HG02970 (cell line): Measurements from ENCODE around the gene COPE.

Source experiments
- ATAC-seq: cut with Tn5 transposase; IDR thresholded peaks from one replicate; pipeline ENCODE4 v1.9.1; 2021; ENCODE audit warnings: mild to moderate bottlenecking, moderate library complexity, moderate number of reproducible peaks; ENCODE audit not compliant: unreplicated experiment, low FRiP score

Gene COPE

DNA sequence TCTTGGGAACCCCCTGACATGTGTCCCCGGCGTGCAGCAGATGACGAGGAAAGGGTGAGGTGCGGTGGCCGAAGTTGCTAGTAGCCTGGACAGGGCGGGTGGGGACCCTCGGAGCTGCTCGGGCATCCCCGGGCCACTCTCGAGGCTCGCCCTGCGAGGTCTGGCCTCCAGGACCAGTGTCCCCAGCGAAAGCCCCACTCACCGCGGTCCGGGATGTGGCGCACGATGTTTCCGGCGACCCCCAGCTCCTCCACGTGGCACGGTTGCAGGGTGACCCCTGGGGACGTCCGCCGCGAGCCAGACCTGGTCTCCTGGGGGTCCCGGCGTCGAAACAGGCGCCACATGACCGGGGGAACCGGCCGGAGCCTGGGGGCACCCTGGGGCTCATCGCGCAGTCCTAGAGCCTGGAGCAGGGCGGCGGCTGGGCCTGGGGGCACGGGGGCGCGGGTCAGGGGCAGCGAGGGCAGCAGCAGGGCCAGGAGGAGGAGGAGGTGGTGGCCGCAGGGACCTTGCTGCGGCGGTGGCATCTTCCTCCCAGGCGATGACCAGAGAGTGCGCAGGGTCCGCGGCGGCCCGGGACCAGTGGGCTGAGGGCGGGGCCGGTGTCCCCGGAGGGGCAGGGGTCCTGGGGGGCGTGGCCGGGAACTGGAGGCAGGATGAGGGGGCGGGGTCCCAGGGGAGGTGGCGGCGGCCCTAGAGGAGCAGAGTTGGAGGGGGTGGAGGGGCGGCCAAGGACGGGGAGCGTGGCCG is 49.2 kb downstream of the COPE start:
- no peak for ATAC-seq

DNA sequence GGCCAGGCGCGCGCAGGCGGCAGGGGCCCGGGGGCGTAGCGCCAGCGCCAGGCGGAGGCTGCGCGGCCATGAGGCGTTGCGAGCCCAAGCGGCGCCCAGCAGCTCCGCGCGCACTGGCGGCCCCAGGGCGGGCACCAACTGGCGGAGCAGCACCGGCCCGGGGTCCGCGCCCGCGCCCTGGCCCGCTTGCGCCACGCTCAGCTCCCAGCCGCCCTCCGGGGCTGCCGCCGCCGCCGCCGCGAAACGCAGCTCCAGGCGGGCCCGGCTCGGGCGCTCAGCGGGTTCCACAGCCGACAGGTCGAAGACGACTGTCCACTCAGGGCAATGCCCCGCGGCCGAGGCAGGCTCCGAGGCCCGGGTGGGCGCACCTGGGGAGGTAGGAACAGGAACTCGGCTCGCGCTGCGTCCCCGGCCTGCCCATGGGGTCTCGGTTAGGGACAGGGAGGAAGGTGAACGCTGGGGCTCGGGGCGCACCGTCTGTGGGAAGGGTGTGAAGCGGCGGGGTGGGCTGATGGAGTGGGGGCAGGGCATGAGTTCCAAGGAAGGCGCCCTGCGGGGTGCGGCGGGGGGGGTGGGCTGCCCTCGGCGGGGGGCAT is 50.1 kb downstream of the COPE start:
- no peak for ATAC-seq

DNA sequence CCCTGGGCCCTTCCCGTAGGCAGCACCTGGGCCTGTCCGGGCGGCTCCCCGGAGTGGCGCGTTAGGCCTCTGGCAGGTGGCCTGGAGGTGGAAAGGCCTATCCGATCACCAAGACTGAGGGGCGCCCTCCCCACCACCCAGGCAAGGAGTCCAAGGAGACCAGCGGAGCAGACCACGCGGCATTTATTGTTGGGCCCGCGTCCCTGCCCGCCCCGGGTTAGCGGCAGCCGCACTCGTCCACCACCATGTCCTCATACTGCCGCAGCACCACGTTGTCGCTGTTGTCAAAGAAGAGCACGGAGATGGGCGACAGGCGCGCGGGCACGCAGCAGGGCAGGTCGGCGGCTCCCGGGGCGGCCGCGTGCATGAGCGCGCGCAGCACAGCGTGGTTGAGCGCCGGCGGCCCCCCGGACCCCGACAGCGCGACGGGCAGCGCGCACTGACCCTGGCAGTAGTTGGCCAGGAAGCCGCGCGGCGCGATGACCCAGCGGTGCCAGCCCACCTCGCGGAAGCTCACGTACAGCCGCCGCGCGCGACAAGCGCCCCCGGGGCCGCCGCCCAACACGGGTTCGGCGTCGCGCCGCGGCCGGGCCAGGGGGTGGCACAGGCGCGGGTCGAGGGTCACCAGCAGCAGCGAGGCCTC is 50.7 kb downstream of the COPE start:
- ATAC-seq = no peak

- no peak for ATAC-seq
Measured at GRCh38 chr19:18867751-18868150, 51.4 kb downstream of the COPE start.

GRCh38 chr19:18867199-18867598 is 52.0 kb downstream of the COPE start:
- no peak for ATAC-seq

DNA sequence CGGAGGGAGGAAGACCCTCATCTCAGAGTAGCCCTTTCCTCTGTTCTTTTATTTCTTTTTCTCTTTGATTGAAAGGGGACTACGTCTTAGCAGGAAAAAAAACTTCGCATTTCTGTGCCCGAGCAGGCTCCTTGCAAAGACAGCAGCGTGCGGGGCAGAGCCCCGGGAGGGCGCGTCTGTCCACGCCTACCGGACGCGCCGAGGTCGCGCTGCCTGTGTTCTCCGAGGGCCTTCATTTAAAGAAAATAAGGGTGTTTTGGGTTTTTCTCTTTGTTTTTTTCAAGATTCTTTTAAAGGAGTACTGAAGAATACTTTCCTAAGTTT is 52.4 kb downstream of the COPE start:
- no peak for ATAC-seq

- ATAC-seq = no peak
Measured at GRCh38 chr19:18865973-18866799, 53.0 kb downstream of the COPE start.

GRCh38 chr19:18865106-18865972 is 53.8 kb downstream of the COPE start:
- ATAC-seq = no peak

- ATAC-seq = no peak
Measured at GRCh38 chr19:18863843-18864362, 55.3 kb downstream of the COPE start.

- ATAC-seq = no peak
Measured at GRCh38 chr19:18862976-18863842, 56.0 kb downstream of the COPE start.

- no peak for ATAC-seq
Measured at GRCh38 chr19:18861917-18862316, 57.3 kb downstream of the COPE start.

GRCh38 chr19:18861235-18861634 is 58.0 kb downstream of the COPE start:
- no peak for ATAC-seq

DNA sequence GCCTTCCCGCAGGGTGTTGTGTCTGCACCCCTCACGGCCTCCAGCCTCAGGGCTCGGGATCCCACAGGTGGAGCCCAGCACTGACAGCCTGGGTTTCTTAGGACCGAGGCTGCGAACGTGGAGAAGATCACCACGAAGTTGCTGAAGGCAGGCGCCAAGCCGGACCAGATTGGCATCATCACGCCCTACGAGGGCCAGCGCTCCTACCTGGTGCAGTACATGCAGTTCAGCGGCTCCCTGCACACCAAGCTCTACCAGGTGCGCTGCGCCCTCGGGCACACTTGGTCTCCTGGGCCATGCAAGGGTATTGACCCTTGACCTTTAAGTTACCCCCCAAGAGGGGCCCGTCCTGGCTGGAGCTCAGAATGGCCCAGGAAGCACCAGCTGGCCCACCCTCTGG is 58.5 kb downstream of the COPE start:
- no peak for ATAC-seq

DNA sequence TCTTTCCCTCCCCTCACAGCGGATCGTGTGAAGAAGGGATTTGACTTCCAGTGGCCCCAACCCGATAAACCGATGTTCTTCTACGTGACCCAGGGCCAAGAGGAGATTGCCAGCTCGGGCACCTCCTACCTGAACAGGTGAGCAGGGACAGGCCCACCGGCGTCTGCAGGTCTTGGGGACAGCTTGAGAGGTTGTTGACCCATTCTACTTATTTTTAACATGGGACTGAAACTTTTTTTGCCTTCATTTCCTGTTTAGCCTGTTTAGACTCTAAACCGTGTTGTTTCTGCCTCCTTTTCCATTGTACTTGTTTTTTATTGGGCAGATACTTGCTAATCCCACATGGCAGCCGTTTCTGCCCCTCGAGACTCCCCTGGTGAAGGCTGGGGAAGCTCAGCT is 58.9 kb downstream of the COPE start:
- ATAC-seq = no peak

- no peak for ATAC-seq
Measured at GRCh38 chr19:18859676-18860301, 59.4 kb downstream of the COPE start.

GRCh38 chr19:18858906-18859646 is 60.1 kb downstream of the COPE start:
- no peak for ATAC-seq

GRCh38 chr19:18857223-18857622 is 62.0 kb downstream of the COPE start:
- ATAC-seq = no peak
